Subcutaneous adipose tissue (tissue), 4 donors: Measurements from ENCODE around the gene HIVEP3. TPM values are rescaled to one million over a fixed set of nuclear protein-coding genes. Genes with fewer than 3 reads are reported as not detected.

ENCODE experiments used
- CTCF ChIP-seq: fragments of 450-650 bp; IDR thresholded peaks from one replicate; pipeline ENCODE4 v1.5.1; 2016; ENCODE audit warnings: low read depth, mild to moderate bottlenecking, control low read depth, antibody characterized with exemption, moderate library complexity
- total RNA-seq, 4 donors: library from RNA; depleted of rRNA; stranded (reverse); fragments of >200 nt; gene quantifications; one replicate each; pipeline ENCODE4 v1.1.0, GENCODE V29; 2016

The HIVEP3 gene
- total RNA-seq, 4 donors from 2014 or later: 2.4 to 9.6 (median 5.0) TPM

DNA sequence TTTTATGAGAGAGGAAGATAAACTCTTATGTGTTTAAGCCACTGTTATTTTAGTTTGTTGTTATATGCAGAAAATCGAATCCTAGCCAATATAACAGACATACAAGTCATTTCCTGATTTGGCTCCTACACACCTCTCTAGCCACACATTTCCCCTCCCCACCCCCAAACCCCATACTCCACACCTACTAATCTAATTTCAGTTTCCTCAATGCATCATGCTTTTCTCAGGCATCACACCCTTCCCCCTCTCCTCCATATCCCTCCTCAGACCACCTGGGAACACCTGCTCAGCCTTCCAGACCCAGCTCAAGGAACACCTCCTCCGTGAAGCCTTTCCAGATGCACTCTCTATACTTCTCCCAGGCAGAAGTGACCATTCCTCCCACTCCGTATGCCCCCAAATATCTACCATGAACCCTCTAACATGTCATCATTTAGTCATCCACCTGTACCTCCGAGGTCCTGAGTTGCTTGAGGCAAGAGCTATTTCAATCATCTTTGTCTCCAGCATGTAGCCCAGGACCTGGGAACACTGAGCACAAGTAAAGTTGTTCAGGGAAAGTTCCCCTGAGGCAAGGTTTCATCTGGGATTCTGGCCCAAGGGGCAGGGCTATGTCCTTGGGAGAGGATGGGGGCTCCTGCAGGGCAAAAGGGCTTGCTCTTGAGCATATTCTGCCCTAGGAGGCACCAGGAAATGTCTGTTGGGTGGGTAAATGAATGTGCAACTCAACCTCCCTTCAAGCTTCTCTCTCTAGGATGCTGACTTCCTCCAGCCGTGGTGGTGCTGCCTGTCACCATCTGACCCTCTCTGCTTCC is 126.8 kb downstream of the HIVEP3 start:
- no peak for TF ChIP-seq CTCF

DNA sequence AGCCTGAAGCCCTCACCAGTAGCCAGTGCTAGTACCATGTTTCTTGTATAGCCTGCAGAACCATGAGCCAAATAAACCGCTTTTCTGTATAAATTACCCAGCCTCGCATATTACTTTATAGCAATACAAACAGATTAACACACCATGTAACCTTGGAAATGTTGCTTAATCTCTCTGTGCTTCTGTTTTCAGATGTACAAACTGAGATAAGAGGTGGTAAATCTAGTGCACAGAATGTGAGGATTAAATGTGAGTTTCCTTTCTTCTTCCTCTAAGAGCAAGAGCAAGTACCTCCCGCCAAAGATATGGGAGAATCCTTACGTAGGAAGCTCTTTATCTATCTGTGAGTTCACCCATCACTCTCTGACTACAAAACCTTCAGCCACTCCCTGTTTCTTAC is 128.4 kb downstream of the HIVEP3 start:
- no peak for TF ChIP-seq CTCF

DNA sequence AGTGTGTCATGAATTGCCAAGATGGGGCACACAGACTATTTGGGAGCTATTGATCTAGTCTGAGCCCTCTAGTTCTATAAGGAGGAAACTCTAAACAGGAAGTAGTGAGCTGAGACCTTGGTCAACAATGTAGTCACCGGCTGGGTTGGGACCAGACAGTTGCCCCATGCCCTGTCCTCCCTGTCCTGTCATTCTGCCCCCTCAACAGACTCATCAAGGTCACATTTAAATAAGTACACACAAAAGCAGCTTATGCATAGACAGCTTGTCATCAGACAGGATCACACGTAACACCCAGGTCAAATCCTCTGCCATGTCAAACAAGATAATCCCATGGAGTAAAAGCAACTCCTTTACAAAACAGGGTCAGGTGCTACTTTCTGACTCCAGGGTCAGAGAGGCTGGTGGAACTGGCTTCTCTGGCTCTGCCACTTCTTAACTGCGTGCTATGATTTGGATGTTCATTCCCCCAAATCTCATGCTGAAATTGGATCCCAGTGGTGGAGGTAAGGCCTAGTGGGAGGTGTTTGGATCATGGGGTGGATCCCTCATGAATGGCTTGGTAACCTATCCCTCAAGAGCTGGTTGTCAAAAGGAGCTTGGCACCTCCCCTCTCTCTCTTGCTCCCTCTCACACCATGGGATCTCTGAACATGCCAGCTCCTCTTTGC is 128.9 kb downstream of the HIVEP3 start:
- TF ChIP-seq CTCF: no peak

DNA sequence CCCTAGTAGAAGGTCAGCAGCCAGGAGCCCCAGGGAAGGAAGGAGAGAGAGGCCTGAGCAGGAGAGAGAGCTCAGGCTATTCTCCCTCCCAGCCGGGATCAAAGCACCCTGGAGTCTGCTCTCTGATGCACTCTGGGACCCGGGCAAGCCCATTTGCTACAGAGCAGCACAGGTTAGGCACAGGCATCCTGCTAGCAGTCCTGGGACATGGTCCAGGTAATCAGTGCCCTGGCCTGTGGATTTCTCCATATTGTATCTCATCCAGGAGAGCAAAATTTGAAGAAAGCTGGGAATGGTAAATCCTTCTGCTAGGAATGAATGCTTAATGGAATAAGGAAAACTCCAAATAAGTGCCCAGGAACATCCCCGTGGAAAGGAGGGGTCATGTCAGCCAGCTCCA is 130.3 kb downstream of the HIVEP3 start:
- TF ChIP-seq CTCF: no peak

DNA sequence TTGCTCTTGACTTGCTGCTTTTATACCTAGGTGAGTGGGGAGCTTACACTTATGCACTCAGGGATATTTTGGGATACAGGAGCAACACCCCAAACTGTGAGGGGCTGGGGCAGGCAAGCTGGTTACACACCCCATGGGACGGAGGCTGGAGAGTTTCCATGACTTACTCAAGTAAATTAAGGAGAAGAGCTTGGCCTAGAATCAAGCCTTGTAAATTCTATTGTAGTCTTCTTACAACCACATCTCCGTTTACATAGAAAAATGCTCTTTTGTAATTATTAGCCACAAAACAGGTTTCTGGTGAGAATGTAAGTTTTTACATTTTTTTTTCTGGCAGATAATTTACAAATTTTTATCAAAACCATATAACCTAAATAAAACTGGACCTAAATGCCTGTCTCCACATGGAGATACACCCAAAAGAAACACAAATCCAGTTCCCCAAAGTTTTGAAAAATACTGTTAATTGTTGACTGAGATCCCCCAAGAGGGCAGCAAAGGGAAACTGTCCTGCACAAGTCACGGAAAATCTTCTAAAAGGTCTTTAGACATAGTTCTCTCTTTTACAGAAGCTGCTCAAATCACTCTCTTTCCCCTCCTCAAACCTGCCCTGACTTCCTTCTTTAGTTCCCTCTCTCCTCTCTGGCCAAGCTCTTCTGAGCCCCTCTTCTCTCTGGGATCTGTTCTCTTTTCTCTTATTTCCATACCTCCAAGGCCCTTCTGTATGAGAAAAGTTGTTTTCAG is 134.0 kb downstream of the HIVEP3 start:
- no peak for TF ChIP-seq CTCF

GRCh38 chr1:41783189-41783639 is 135.5 kb downstream of the HIVEP3 start:
- no peak for TF ChIP-seq CTCF

GRCh38 chr1:41780916-41781315 is 137.8 kb downstream of the HIVEP3 start:
- TF ChIP-seq CTCF: no peak
